Measurements from ENCODE around the gene APLN.

Gene APLN, protein sequence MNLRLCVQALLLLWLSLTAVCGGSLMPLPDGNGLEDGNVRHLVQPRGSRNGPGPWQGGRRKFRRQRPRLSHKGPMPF

GRCh38 chrX:129654652-129655546, at the start of gene APLN:
Gene APLN (minus strand): TSS chrX:129654956. CDS start chrX:129654630, 326 bp downstream.
- DNase-seq (ENCODE audit: low read depth, low spot score), result no peak

- DNase-seq (ENCODE audit: low read depth, low spot score), result no peak
Observed at GRCh38 chrX:129704491-129704890, 49.7 kb upstream of the APLN start.

DNA sequence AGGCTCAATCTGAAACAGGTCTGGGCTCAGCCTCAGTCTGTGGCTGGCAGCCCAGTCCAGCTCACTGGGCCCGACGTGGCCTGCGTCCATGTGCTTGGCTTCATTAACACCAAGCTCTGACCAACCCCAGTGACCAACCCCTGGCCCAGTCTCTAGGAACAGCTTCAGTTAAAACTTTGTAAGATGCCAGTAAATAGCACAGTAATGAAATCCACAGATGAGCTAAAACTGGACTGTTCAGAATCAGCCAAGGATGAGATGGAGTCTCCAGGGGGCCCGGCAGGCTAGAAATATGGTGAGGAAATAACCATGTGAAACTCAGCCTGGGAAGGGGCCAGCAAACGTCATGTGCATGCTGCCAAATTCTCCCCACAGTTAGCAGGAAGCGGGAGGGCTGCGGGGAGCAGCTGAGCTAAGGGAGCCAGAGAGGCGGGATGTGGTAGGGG, 46.9 kb upstream of the APLN start:
- no peak for DNase-seq (ENCODE audit: low read depth, low spot score)

DNA sequence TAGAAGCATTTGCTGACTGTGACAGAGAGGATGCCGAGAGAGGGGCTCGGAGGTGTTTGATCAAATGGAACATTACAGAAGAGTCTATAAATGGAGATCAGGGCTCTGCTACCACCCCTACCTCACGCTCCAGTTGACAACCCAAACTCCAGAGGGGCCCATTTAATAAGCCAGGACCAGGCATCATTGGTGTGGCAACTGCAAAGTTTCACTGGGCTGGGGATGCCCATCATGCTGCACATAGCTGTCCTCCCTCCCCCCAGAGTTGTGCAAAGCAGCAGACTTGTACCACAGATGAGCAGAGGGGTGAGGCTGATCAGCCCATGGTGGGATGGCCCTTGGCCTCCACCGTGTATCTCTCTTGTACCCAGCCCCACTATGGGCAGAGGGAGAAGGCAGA, 45.8 kb upstream of the APLN start:
- no peak for DNase-seq (ENCODE audit: low read depth, low spot score)

GRCh38 chrX:129698150-129698549, 43.4 kb upstream of the APLN start:
- no peak for DNase-seq (ENCODE audit: low read depth, low spot score)

GRCh38 chrX:129697204-129697829, 42.6 kb upstream of the APLN start:
- no peak for DNase-seq (ENCODE audit: low read depth, low spot score)

GRCh38 chrX:129696463-129697155, 41.9 kb upstream of the APLN start:
- no peak for DNase-seq (ENCODE audit: low read depth, low spot score)

DNA sequence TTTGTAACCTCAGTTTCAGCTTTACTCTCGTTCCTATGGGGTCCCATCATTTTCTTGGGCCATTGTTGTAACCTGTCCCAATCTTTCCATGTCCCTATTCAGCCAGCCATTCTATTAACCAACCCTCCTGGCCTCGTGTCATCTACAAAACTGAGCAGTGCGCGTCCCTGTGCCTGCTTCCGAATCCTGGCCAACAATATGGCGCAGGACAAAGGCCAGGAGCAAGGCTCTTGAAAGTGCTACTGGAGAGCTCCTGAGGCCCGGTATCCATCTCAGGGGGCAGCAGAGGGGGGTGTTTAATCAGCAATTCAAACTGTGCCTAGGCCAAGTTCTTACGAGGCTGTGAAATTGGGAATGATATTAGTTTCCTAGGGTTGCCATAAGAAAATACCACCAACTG, 41.2 kb upstream of the APLN start:
- no peak for DNase-seq (ENCODE audit: low read depth, low spot score)

GRCh38 chrX:129695535-129695934, 40.8 kb upstream of the APLN start:
- DNase-seq (ENCODE audit: low read depth, low spot score), result no peak

- no peak for DNase-seq (ENCODE audit: low read depth, low spot score)
Observed at GRCh38 chrX:129694805-129695204, 40.0 kb upstream of the APLN start.

DNA sequence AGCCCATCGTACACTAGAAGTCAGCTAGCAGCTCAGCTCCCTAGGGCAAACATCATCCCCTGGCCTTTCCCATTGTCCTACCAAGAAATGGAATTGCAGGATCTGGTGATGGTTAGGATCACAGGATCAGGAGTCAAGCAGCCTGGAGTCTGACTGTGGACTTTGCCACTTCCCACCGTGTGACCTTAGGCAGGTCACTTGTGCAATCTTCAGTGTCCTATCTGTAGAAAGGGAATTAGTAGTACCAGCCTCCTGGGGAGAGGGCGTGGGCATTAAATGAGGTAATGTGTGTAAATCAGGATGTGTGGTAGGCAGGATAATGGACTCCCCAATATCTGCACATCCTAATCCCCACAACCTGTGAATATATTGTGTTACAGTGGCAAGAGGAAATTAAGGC, 38.6 kb upstream of the APLN start:
- DNase-seq (ENCODE audit: low read depth, low spot score), result no peak

DNA sequence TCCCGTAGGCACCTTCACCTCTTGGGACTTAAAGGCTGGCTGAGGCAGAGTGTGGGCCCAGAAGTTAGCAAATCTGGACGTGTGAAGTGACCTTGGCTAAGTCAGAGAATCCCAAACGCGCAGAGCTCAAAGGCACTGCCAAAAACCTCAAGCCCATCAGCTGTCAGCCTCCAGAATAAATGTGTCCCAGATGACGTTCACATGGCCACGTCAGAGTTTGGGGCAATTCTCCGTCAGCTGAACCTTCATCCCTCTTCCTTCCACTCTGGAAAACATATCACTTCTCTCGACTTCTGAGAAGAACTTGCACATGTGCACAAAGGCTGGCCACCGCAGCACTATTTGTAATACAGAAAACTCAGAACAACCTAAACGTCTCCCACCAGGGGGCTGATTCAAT, 35.7 kb upstream of the APLN start:
- DNase-seq (ENCODE audit: low read depth, low spot score), result no peak

DNA sequence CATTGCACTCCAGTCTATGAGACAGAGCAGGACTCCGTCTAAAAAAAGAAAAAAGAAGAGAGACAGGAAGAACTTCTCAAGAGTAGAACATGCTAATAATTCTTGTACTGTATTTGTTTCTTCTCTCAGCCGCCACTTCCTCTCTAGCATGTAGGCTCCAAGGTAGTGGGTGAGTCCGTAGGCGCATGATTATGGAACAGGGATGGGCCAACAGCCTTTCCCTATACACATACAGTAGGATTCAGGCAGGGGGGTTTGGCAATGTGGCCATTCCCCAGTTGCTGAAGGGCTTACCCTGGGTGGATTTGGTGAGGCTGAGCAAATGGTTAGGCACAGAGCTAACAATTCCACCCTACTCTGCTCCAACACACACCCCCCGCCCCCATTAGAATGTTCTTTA, 35.0 kb upstream of the APLN start:
- DNase-seq (ENCODE audit: low read depth, low spot score), result no peak

DNA sequence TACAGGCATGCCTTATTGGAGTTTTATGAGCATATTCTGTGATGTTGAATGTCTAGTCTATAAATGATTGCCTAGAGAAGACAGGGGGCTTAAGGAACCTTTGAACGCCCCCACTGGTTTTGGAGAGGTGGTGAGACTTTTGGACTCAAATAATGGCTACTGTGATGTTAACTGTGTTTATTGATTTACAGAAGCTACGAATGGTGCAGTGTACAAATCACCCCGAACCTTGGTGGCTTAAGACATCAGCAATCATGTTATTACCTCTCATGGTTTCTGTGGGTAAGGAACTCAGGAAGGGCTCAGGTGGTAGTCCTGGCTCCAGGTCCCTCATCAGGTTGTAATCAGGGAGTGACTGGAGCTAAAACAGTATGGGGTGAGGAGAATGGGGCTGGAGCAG, 33.3 kb upstream of the APLN start:
- DNase-seq (ENCODE audit: low read depth, low spot score), result no peak

DNA sequence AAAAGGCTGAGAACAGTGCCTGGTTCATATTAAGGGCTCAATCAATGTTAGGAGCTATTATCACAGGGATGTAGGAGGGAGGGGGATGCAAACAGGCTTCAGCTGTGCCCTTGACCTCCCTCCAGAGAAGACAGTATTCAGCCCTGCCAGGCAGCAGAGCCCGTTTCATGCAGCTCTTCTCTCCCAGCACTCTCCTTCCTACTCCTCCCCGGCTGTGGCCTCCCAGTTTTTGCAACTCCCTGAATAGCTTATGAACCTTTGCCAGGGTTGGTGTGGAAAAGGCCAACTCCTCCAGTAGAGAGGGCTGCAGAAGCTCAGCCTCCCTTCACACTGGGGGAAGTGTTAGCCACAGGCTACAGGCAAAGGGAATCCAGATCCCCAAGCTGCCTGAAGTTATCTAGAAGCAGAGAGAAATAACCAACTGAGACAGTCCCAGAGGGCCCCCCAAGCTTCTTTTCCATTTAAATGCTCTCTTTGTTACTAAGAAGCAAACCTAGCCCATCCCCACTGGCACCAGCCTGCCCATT, 31.7 kb upstream of the APLN start:
- DNase-seq (ENCODE audit: low read depth, low spot score), result no peak

DNA sequence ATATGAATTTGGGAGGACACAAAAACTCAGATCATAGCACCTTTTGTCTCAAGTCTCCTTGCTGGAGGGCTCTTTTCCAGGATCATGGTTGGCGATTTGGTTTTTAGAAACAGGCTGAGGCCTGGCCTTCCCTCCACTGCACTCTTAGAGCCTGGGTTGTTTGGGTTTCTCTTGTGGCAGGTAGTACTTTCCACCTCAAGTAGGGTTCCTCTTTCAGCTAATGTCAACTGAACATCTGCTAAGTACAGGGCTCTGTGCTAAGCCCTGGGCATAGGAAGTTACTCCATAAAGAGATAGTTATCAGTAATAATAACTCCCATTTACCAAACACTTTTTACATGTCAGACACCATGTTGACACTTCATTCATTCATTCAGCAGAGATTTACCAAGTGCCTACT, 28.2 kb upstream of the APLN start:
- DNase-seq (ENCODE audit: low read depth, low spot score), result no peak

DNA sequence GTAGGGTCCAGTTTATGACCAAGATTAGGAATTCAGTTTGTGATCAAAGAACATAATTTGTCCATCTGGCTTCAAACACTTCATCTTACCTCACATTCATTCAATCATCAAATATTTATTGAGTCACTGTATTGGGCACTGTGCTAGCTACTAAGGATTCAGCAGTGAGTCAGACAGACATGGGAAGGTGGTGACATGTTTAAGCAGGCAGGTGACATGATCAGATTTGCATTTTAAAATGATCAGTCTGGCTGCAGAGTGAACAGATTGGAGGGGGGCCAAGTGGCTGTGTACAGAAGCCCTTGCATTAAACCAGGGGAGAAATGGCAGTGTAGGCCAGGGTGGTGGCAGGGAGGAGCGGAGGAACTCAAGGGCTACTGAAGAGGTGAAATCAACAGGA, 25.1 kb upstream of the APLN start:
- DNase-seq (ENCODE audit: low read depth, low spot score), result no peak

- no peak for DNase-seq (ENCODE audit: low read depth, low spot score)
Observed at GRCh38 chrX:129678614-129679195, 23.9 kb upstream of the APLN start.

- no peak for DNase-seq (ENCODE audit: low read depth, low spot score)
Observed at GRCh38 chrX:129667412-129667811, 12.7 kb upstream of the APLN start.

- no peak for DNase-seq (ENCODE audit: low read depth, low spot score)
Observed at GRCh38 chrX:129665916-129666644, 11.3 kb upstream of the APLN start.

DNA sequence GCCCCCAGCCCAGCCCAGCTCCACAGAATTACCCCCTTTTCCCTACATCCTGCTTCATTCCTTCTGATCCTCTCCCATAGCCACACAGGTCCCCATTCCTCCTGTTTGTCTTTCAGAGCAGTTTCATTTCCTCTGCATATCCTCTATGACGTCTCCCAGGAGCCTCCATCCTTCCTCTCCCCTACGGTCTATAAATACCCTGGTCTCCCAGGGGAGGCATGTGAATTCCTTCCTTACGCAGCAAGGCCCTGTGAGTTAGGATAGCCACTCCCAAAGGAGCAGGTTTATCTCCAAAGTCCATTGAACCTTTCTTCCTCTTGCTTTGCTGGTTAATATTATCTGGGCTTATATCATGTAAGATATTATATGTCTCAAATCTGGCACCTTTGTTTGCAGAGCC, 8.4 kb upstream of the APLN start:
- DNase-seq (ENCODE audit: low read depth, low spot score), result no peak

All from brain pericyte (primary cell).